CD1c-positive myeloid dendritic cell (primary cell): ENCODE data around the gene AUNIP.

ENCODE experiments used
- DNase-seq: peaks from one replicate; pipeline ENCODE4 v3.0.0-alpha.2; 2016; ENCODE audit errors: extremely low spot score

The AUNIP gene

DNA sequence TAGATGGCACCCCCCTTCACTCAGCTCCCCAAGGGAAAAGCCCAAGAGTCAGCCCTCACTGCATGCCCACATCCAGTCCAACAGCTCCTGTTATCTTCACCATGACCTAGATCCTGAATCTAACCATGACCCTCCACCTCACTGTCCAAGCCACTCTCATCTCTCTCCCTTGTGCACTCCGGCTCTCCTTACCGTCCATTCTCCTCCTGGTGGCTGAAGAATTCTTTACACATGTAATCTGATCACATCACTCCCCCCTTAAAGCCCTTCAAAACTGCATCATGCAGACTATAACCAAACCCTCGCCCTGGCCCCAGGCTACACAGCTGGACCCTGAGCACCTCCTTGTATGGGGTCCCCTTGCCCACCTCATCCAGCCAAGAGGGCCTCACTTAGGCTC, 30.2 kb upstream of the AUNIP start:
- DNase-seq = no peak

DNA sequence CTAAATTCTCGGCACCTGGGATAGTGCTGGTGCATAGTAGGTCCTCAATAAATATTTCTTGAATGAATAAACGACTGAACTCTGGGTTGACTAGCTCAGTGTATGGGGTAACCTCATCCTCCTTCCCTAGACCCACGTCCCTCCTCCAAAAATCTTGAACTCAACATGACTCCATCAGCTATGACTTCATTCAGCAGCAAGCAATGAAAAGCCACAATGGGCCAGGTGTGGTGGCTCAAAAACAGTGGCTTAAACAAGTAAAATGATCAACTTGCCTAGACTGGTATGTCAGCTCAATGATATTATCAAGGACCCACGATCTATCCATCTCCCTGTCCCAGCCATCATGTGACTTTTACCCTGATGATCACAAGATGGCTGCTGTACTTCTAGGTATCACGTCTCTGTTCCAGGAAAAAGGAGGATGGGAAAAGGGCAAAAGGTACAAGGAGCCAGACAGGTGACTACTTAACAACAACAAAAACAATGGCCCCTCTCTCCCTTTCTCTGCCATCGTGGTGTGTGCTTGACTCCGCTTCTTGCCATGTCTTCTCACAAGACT, 29.2 kb upstream of the AUNIP start:
- no peak for DNase-seq

DNA sequence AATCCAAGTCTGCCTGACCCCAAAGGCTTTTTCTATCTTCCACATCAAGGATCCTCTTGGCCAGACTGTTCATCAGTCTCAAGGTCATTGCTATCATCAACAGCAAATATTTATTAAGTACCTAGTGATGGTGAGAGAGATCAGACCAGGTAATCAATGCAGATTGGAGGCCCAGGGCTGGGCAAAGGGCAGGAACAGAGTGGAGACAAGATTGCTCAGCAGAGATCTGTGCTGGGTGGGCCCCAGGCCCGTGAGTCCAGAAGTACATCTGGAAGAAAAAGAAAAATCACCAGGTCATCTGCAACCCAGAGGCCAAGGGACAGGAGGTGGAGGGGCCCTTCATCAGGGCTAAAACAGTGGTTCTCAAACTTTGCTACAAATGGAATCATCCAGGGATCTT, 26.3 kb upstream of the AUNIP start:
- DNase-seq = no peak

DNA sequence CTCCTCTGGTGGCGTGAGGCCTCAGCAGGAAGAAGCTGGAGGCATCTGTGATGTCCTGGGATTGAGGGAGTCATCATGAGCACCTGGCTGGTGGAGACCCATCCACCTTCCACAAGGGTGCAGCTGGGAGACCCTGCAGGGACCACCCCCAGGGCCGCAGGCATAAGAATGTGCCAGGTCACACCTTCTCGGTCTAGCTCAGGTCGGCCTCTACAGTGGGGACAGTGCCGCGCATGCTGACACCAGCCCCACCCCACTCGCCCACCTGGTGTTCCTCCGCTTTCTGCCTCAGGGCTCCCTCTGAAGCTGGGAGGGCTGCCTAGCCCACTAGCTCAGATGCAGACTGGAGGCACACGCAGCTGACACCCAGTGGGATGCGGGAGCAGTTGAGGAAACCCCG, 22.0 kb upstream of the AUNIP start:
- DNase-seq = no peak

DNA sequence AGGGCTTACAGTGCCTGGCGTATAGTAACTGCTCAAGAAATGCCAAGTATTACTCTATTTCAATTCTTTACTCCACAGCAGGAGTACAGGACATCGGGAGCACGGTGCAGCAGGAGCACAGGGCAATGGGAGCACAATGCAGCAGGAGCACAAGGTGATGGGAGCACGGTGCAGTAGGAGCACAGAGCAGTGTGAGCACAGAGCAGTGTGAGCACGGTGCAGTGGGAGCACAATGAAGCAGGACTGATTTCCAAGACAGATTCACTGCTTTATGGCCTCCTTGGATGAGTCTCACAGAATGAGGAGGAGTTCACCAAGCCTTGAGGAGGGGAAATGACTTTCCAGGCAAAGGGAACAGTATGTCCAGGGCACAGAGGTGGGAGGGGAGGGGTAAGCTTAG, 21.3 kb upstream of the AUNIP start:
- DNase-seq = no peak

DNA sequence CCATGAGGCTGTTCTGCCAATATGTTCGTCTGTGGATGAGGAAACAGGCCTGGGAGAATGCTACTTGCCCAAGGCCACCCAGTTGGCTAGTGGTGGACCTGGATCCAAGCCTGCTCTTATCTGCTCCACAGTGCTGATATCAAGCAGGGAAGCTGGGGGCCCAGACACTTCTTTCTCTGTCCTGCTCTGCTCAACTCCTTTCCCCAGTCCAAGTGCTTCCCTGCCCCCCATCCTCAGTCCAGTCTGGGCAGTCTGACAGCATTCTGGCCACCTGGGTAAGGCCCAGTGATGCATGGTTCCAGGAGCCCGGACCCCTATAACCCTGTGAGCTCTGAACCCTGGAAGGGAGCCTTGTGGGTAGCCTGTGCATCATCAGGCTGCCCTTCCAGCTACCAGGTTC, 20.4 kb upstream of the AUNIP start:
- no peak for DNase-seq

DNA sequence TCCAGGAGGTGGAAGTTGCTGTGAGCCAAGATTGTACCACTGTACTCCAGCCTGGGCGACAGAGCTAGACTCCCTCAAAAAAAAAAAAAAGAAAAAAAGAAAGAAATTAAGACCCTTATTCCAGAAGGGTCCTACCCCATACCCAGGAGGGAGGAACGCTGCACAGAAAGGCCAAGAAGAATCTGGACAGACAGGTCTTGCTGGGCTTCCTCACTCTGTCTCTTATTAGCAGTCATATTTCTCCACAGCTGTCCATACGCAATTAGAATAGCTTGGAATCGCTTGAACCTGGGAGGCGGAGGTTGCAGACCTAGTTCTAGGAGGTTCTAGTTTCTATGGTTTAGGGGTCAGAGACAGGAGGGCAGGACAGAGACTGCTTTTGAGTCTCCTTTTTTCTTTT, 19.4 kb upstream of the AUNIP start:
- no peak for DNase-seq

DNA sequence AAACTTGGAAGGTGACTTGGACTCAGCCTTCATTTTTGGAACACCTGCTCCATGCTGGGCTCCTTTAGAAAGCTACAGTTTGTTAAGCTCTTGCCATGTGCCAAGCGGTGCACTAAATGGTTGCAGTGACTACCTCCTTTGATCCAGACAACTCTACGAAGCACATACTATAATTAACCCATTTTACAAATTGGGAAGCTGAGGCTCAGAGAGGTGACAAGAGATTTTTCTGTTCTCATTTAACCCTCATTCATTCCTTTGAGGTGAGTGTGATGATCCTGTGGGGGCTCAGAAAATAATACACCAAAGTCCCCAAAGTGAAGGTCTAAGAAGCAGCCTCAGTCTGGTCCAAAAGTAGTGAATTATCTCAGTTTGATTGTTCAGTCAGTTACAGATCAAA, 17.9 kb upstream of the AUNIP start:
- no peak for DNase-seq

DNA sequence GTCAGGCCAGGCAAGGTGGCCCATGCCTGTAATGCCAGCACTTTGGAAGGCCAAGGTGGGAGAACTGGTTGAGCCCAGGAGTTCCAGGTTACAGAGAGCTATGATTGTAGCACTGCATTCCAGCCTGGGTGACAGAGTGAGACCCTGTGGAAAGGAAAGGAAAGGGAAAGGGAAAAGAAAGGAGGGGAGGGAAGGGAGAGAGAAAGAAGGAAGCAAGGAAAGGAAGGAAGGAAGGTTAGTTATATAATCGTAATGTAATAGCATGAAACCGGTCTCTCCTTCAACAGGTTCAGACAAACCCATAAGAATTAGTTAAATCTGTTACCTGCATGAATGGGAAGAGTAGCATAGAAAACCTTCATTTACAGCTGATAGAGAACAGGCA, 17.4 kb upstream of the AUNIP start:
- DNase-seq = no peak

DNA sequence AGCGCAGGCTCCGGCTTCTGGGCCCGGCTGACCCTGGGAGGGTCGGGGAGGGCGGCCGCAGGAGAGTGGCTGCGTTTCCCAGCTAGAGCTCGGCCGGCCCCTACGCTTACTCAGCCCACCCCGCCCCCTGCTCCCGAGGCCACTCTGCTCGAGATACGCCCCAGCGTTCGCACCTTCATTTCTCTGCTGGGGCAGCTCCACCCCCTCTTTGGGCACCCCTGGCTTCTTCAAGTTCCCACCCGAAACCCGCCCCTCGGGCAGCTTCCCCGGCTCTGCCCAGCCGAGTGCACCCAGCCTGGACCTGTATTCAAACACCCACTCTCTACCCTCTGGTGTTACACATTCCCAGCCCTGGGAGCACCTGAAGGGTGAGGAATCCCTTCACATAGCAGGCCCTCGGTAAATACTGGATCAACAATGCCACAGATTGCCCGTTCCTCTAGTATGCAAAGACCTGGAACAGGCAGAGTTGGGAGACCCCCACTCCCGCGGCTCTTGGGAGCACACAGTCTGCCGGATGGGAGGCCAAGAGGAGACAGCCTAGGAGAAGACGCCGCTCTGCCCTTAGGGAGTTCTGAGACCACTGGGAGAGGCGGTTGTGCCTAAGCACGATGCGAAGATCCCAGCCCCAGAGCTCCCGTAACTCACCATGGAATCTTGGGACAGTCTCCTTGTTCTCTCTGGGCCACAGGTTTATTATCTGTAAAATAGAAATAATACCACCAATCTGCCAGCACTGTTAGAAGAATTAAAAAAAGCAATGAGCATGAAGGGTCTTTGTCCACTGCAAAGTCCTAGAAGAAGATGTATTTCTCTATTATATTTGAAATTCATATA, 16.8 kb upstream of the AUNIP start:
- no peak for DNase-seq

DNA sequence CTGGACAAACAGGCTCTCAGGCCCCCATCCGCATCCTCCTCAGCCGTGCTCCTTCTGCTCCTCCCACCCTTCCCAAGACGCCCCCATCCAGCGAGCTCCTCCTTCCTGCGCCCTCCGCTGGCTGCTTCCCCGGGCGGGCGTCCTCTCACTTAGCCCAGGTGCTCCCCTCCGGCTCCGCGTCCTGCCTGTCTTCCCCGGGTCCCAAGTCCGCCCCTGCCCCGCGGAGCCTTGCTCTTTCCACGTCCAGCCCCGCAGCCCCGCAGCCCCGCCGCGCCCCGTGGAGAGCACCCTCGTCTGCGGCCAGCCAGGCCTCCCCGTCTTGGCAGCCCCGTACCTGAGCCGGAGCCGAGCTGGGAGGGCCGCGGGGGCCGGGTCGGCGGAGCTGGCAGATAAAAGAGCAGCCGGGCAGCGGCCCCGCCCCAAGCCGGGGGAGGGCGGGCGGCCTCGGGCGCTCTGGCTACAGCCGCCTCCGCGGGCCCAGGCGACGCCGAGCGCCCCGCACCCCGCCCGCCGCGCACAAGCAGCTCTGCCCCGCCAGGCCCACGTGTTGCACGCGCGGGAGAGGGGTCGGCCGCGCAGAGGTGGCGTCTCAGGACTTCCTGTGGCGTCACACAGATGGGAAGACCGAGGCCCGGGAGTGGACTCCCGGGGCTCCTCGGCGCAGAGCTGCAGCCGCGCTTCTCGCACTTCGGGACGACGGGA, 16.0 kb upstream of the AUNIP start, which contains the start of gene PAQR7:
Gene PAQR7 (minus strand): TSS at position 555 of the 702 bp plus-strand sequence. CDS start 11,869 bp downstream, outside the sequence.
- DNase-seq = peak; percentile 76

DNA sequence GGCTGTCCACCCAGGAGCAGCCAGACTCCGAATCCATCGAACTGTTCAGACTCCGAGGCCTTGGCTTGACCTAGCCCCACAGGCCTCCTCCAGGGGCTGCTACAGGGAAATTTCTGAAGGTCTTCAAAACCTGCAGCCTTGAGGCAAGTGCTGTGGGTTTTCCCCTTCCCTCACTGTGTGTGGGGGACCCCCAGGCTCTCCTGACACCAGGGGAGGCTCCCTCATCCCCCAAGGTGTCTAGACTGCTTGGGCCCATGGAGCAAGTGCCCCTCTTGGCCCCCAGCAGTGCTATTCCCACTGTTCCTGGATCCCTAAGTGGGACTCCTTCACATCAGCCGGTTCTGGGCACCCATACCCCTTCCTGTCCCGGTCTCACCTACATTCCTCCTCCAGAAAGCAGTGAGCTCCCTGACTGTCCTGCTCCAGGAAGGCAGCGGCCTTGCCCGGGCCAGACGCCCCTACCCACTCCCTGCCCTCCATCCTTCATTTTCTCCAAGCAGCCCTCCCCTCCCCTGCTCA, 15.4 kb upstream of the AUNIP start:
- no peak for DNase-seq

DNA sequence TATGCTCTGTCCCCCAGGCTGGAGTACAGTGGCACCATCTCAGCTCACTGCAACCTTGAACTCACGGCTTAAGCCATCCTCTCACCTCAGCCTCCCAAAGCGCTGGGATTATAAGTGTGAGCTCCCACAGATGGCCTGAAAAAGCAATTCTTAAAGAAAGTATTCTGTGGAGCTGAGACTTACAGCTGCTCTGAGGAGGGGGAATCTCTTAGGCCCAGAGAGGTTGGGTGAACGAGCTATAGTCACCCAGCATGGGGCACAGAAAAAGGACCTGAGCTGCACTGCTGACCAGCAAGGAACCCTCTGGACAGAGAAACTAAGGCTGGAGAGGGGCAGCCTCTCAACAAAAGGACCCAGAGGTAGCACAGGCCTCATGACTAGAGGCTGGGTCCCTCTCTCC, 15.0 kb upstream of the AUNIP start:
- no peak for DNase-seq

DNA sequence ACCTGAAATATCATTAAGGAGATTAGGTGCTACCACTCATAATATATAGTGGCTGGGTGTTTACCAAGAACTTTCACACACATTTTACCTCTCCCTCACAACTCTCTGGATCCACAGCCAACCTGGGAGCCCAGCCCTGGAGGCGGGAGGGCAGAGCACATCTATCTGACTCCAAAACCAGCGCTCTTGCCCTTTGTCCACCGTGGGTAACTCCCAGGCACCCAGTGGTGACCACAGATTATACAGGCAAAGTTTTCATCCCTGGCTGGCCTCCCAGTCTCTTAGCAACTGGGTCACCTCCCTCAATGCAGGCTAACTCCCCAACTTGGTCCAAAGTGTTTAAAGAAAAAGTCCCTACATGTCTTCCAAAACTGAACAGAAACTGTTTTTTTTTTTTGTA, 13.9 kb upstream of the AUNIP start:
- DNase-seq = no peak

DNA sequence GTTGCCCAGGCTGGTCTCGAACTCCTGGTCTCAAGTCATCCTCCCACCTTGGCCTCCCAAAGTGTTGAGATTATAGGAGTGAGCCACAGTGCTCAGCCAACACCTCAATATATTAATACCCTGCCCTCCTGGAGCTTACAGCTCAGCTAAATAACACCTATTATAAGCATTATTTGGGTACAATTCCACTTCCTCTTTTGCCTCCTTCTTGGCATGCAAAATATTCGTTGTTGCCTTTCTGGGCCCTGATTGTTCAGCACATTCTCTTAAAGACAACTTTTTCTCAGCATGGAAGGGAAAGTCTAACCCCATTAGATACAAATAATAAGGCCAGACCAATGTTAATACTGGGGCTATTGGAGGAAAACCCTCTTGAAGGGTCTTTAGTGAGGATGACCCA, 13.5 kb upstream of the AUNIP start:
- no peak for DNase-seq

DNA sequence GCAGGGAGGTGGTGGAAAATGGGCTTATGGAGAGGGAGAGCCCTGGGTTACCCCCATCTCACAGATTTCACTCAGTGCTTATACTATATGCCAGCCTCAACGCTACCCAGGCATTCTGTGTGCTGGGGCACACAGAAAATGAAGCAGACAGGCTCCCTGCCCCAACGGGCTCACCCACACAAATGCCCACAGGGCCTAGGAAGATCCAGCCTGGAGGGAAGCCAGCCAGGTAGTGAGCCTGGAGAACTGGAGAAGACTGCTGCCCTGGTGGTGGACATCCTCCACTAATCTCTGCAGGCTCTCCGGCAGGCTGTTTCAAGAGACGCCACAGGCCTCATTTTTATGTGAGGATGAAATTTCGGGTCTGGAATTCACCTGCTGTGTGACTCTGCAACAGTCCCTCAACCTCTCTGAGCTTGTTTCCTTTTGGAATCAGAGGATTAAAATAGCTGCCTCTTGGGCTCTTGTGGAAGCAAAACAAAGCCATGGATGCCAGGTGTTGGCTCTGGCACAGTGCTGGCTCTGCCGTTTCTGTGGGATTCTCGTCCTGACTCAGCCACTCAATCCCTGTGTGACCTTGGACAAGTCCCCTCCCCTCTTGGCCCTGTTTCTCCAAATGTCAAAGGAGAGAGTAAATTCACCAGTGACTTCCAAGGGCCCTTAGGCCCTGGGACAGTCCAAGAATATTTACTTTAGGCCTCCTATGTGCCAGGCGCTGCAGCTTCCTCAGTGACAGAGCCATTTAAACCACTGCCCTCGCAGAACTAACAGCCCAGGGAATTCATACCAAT, 12.6 kb upstream of the AUNIP start:
- no peak for DNase-seq

DNA sequence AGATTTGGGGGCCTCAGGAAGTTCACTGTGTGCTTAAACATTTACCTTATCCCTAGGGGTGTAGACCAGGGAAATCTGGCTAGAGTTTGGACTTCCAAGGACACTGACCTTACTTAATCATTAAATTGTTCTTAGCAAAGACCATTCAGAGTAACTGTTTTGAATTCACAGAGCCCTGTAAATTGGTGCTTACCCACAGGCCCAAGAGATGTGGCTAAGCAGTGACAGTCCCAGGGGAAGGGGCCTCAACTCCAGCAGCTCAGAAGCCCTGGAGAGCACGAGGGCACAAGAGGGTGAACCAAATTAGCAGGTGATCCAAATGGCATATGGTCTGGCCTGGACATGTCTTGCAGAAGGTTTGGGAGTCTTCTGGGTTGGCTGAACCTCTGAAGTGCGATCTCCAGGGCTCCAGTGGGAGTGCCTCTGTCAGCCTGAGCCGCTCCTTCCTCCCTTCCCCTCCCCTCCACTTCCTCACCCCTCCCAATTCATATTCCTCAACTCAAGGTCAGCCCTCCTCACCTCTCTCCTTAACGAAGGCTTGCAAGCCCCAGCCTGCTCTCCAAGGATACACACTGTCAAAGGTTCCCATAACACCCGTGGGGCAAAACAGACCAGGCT, 11.9 kb upstream of the AUNIP start:
- DNase-seq = no peak

DNA sequence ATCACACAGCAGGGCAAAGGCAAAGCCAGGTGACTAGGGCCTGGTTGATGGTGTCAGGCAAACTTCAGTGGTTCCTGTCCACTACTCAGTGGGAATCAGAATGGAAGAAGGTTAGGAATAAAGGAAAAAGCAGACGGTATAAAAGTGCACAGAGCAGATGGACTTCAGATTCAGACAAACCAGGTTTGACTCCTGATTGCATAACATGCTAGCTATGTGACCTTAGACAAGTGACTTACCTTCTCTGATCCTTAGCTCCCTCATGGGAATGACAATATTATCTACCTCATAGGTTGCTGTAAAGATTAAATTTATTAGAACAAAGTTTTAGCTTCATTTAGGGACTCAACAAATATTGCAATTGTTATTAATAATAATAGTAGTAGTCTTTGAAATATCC, 11.4 kb upstream of the AUNIP start:
- DNase-seq = no peak

DNA sequence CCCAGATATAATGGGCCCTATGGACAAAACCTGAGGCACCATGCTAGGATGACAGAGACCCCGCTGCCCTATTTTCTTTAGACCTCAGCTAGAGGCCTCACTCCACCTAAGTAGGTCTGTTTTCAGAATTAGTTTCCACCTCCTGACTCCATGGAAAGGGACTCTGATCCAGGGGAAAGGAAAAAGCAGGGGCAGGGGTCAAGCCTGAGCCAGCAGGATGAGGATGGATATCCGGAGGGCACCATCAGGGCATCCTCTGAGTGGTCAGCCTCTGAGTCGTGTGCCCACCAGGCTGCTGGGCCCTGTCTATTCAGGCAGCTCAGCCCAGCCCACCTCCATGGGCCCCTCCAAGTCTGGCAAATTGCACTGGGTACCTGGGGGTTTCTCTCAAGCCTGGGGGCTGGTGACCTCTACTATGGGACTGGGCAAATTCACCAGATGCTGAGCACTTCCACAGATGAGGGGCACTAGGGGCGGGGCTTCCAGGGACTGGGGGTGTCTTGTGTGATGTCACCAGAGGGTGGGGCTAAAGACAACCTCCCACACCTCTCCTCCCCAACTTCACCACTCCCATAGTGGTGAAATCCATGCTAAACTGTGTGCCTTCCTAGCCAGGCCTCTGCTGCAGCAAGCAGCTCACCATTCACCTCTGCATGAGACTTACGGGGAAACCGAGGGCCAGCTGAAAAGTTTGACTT, 10.8 kb upstream of the AUNIP start:
- DNase-seq = no peak

DNA sequence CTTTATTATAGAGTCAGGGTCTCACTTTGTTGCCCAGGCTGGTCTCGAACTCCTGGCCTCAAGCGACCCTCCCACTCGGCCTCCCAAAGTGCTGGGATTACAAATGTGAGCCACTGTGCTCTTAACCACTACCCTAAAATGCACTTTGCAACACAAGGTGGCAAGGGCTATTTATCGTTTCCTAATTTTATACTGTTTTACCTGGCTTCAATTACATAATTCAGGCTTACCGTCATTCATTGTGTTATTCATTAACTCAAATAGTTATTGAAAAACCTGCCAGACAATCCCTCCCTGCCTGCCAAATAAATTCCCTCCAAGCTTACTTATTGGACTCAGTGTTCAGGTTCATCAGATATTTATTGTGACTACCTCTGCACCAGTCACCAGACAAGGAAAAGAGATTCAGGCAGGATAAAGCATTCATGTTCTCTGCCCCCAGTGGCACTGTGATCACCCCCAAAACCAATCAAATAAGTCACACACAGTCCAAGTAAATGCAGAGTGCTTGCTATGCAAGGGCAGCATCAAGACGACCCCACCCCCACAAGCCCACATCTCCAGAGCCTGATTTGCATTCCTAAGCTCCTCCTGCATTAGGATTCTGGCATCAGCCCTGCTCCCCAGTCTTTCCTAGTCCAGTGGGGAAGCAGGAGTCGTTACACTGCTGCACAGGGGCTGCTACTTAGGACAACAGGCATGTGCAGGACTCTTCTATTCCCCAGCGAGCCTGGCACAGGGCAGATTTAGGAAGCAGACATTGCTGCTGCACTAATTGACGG, 8.1 kb upstream of the AUNIP start:
- no peak for DNase-seq
